GM12864 (cell line): Measurements from ENCODE around the gene NCL.
"Not testable (repeated sequence)": the region's sequence is repeated elsewhere in the genome, so short reads cannot be mapped to it uniquely, and the experiment has no call there.

Source experiments
- DNase-seq: peaks from one replicate; pipeline ENCODE4 v3.0.0-alpha.2; 2011; ENCODE audit warnings: low read depth
- H3K4me3 ChIP-seq: 2 replicates; pipeline ENCODE4 v1.5.1; 2011; ENCODE audit warnings: mild to moderate bottlenecking, low read depth, low read length, control low read depth
- CTCF ChIP-seq: IDR thresholded peaks from 2 replicates; pipeline ENCODE4 v1.5.1; 2011; ENCODE audit warnings: low read depth, mild to moderate bottlenecking, moderate library complexity, low read length, control low read depth, inconsistent platforms; ENCODE audit errors: missing control alignments

Gene NCL

GRCh38 chr2:231469583-231469950, 5.3 kb upstream of the NCL start:
- H3K4me3 ChIP-seq: no peak overlapping the region
- TF ChIP-seq CTCF: no peak
- DNase-seq: no peak

GRCh38 chr2:231467613-231468530, 3.6 kb upstream of the NCL start:
- H3K4me3 ChIP-seq: no peak overlapping the region
- no peak for TF ChIP-seq CTCF
- no peak for DNase-seq

GRCh38 chr2:231467016-231467545, 2.8 kb upstream of the NCL start:
- DNase-seq: no peak
- no peak for TF ChIP-seq CTCF
- no peak overlapping the region for H3K4me3 ChIP-seq

- no peak for TF ChIP-seq CTCF
- peak overlapping the region; percentile 99 for H3K4me3 ChIP-seq
- no peak for DNase-seq
Measured at GRCh38 chr2:231464576-231465540, 574 bp upstream of the NCL start.

GRCh38 chr2:231462729-231463465, 1.4 kb downstream of the NCL start:
- TF ChIP-seq CTCF: no peak
- no peak for DNase-seq
- H3K4me3 ChIP-seq: peak overlapping the region; percentile 99

GRCh38 chr2:231461516-231461971, 2.7 kb downstream of the NCL start:
- no peak for DNase-seq
- H3K4me3 ChIP-seq: peak overlapping the region; percentile 99; the same call in 1 of the 2 replicates
- TF ChIP-seq CTCF: no peak

- not testable (repeated sequence) for DNase-seq, H3K4me3 ChIP-seq
Measured at GRCh38 chr2:231460841-231461240, 3.4 kb downstream of the NCL start.
